Measurements from ENCODE around the gene SPAG7. TPM values are rescaled to one million over a fixed set of nuclear protein-coding genes. Genes with fewer than 3 reads are reported as not detected.
A peak's percentile ranks its signal among the peaks of the same experiment; 100 is the strongest.

The SPAG7 gene, protein sequence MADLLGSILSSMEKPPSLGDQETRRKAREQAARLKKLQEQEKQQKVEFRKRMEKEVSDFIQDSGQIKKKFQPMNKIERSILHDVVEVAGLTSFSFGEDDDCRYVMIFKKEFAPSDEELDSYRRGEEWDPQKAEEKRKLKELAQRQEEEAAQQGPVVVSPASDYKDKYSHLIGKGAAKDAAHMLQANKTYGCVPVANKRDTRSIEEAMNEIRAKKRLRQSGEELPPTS
- 10 to 100 TPM; 38.8 to 48.3 TPM for total RNA-seq
- 100 to 1,000 TPM in 1 of 2 donors, 10 to 100 TPM in 1; 43.5 to 109 TPM for polyA plus RNA-seq
- long read RNA-seq, donor 1, transcript SPAG7-201 (7 exons, 1,058 nt) = major isoform, 38 of 63 reads
- long read RNA-seq, donor 1, partial matches to known transcripts = 3 of 63 reads
- long read RNA-seq, donor 1, other reads (novel, unspliced or antisense) = 17 of 63 reads
- long read RNA-seq, donor 2, transcript SPAG7-201 (7 exons, 1,058 nt) = major isoform, 6 of 20 reads
- long read RNA-seq, donor 2, partial matches to known transcripts = 2 of 20 reads
- long read RNA-seq, donor 2, other reads (novel, unspliced or antisense) = 12 of 20 reads

DNA sequence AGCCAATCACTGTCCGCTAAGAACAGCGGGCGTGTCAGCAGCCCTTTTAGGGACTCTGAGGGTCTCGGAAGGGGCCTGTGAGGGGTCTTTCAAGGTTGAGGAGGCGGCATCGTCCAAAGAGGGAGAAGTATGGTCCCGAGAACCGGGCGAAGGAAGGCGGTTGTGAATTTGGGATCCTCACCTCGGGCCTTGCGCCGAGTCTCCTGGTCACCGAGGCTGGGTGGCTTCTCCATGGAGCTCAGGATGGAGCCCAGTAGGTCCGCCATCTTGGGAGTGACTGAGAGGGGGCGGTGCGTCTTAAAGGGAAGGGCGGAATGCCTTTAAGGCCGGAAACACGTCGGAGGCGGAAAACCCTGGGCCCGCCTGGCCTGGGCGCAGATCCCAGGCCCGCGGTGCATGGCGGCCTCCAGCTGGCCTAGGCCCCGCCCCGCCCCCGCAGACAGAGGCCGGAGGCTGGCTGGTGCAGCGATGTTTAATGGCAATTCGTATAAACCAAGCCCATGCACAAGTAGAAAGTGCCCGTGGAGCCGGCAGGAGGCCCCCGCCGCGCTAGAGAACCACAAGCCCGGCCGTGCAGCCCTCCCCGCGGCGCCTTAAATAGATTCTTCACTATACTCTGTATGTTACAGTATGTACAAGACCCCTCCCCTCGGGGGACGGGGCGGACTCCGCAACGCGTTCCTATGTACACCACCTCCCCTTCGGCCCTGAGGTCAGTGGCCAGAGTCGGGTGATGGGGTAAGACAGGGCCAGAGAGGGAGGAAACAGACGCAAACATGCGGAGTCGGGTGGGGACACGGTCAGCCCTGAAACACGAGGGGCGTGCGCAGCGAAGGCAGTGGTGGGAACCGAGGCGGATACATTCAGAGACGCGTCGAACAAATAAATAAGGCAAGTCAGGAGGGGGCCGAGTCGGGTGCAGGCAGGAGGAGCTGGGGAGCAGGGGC is at the start of gene SPAG7:
TSS of gene SPAG7 (minus strand) at position 279 of the 947 bp plus-strand sequence. CDS start at position 266, 13 bp downstream.
- DNase-seq = peak; percentile 95 to 97
- peak; percentile 94 for ATAC-seq (ENCODE audit: low FRiP score)
- peaks cover 0 to 2% of the 10 kb centered on the region in 2 donors for H3K4me1 ChIP-seq (ENCODE audit: control insufficient read depth in 1 of 2, insufficient read depth in 2 of 2, low read length in 2 of 2)
- intact Hi-C loops (cut with DNase I) = loop anchor here in 1 of 2 donors (1.0 kb wide), 2 partner anchors 19 to 29 kb away; partner anchors contain the start of genes INCA1 and KIF1C
- H3K27me3 ChIP-seq (ENCODE audit: control insufficient read depth in 1 of 2, insufficient read depth in 2 of 2, low read length in 1 of 2) = no peaks in the 10 kb centered on the region
- peak within 1 kb of the TSS; percentile 10 to 86 for H3K27ac ChIP-seq (ENCODE audit: low read depth in 1 of 2, low read length in 2 of 2)
- WGBS, 2 donors = 0 to 1% methylated on average over 64 to 66 of the region's 66 CpGs
- no peaks in the 10 kb centered on the region for H3K9me3 ChIP-seq (ENCODE audit: control insufficient read depth, low read length)
- peak within 1 kb of the TSS; percentile 65 for H3K4me3 ChIP-seq (ENCODE audit: low read length in 2 of 2)
- H3K36me3 ChIP-seq (ENCODE audit: control insufficient read depth in 1 of 2, insufficient read depth in 2 of 2, low read length in 1 of 2) = peaks cover 0 to 3% of the 10 kb centered on the region in 2 donors

DNA sequence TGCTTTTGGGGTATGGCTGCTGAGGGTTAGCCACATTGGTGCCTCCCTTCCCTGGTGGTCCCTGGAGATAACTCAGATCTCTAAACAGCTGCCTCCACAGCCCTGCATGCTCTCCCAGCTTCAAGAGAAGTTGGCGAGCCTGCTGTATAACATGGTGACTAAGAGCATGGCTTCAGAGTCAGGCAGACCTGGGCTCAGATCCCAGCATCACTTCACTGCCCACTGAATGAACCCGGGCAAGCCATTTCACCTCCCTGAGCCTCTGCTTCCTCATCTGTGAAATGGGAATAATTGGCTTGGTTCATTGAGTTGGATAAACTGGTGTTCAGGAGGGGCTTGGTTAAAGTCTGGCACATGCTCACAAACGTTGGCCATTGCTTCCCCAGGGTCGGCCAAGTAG is 46.7 kb upstream of the SPAG7 start:
- Histone ChIP-seq H3K4me1 (ENCODE audit: control insufficient read depth in 1 of 2, insufficient read depth in 2 of 2, low read length in 2 of 2) (no peaks in the 10 kb centered on the region), H3K27me3 (ENCODE audit: control insufficient read depth in 1 of 2, insufficient read depth in 2 of 2, low read length in 1 of 2) (no peaks in the 10 kb centered on the region), H3K27ac (ENCODE audit: low read depth in 1 of 2, low read length in 2 of 2) (no peak overlapping the region), H3K4me3 (ENCODE audit: low read length in 2 of 2) (no peak overlapping the region), H3K9me3 (ENCODE audit: control insufficient read depth, low read length) (no peaks in the 10 kb centered on the region), H3K36me3 (ENCODE audit: control insufficient read depth in 1 of 2, insufficient read depth in 2 of 2, low read length in 1 of 2) (peaks cover 5% of the 10 kb centered on the region in 2 donors)
- ATAC-seq (ENCODE audit: low FRiP score) (no peak), DNase-seq (no peak)
- WGBS, 2 donors = 73 to 76% methylated on average over 4 of the region's 4 CpGs
- intact Hi-C loops (cut with DNase I) = no loop called here

DNA sequence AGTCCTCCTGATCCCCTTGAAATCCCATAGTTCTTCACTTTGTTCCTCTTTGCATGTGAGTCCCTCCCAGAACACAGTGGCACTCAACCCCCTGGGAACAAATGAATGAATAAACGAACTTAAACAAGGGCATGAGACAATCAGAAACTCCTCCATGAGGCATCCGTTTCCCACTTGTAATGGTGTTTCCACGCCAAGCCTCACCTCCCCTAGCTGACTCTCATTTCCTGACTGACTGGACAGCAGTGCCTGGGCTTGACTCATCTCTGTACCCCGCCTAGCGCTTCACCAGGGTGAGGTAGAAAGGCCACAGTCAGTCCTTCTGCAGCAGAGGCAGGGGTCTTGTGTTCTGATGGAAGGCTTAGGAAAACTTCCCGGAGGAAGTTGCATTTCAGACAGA is 44.3 kb upstream of the SPAG7 start:
- H3K27ac ChIP-seq (ENCODE audit: low read depth in 1 of 2, low read length in 2 of 2) = no peak overlapping the region

DNA sequence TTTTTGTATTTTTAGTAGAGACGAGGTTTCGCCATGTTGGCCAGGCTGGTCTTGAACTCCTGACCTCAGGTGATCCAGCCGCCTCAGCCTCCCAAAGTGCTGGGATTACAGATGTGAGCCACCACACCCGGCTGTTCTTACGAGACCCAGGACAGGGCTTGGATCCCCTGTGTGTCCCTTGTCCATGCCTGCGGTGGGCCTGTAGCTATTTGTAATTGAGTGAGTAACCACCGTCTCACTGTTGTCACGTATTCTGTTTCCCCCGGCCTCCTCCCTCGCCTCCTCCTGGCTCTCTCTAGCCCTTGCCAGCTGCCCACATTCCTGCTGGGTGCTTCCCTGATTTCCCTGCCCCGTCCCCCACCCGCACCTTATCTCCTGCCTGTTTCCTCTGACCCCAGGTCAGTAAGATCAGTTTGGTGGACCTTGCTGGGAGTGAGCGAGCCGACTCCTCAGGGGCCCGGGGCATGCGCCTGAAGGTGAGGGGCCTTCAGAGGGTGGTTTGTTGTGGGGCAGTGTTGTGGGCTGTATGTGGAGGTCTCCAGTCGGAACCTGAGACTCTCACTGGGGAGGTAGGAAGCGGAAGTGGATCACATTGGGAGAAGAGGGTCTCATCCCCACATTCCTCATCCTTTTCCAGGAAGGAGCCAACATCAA is 35.7 kb upstream of the SPAG7 start:
- WGBS, 2 donors = 92 to 93% methylated on average over 18 of the region's 18 CpGs
- Histone ChIP-seq H3K4me3 (ENCODE audit: low read length in 2 of 2) (no peak overlapping the region), H3K4me1 (ENCODE audit: control insufficient read depth in 1 of 2, insufficient read depth in 2 of 2, low read length in 2 of 2) (no peaks in the 10 kb centered on the region), H3K9me3 (ENCODE audit: control insufficient read depth, low read length) (no peaks in the 10 kb centered on the region), H3K27me3 (ENCODE audit: control insufficient read depth in 1 of 2, insufficient read depth in 2 of 2, low read length in 1 of 2) (no peaks in the 10 kb centered on the region), H3K27ac (ENCODE audit: low read depth in 1 of 2, low read length in 2 of 2) (no peak overlapping the region), H3K36me3 (ENCODE audit: control insufficient read depth in 1 of 2, insufficient read depth in 2 of 2, low read length in 1 of 2) (peaks cover 5 to 25% of the 10 kb centered on the region in 2 donors)
- intact Hi-C loops (cut with DNase I) = loop anchor here in 1 of 2 donors (5.0 kb wide), 1 partner anchor 66 kb away; no protein-coding TSS in a partner anchor
- ATAC-seq (ENCODE audit: low FRiP score) (no peak), DNase-seq (no peak)

More for the DNA sequence above, 44.3 kb upstream of the SPAG7 start:
- Histone ChIP-seq H3K4me3 (ENCODE audit: low read length in 2 of 2) (no peak overlapping the region), H3K4me1 (ENCODE audit: control insufficient read depth in 1 of 2, insufficient read depth in 2 of 2, low read length in 2 of 2) (no peaks in the 10 kb centered on the region), H3K27me3 (ENCODE audit: control insufficient read depth in 1 of 2, insufficient read depth in 2 of 2, low read length in 1 of 2) (no peaks in the 10 kb centered on the region), H3K9me3 (ENCODE audit: control insufficient read depth, low read length) (no peaks in the 10 kb centered on the region), H3K36me3 (ENCODE audit: control insufficient read depth in 1 of 2, insufficient read depth in 2 of 2, low read length in 1 of 2) (peaks cover 12% of the 10 kb centered on the region in 2 donors)
- ATAC-seq (ENCODE audit: low FRiP score) = no peak
- intact Hi-C loops (cut with DNase I) = no loop called here
- DNase-seq = no peak
- 84 to 85% methylated on average over 6 of the region's 6 CpGs for WGBS, 2 donors

DNA sequence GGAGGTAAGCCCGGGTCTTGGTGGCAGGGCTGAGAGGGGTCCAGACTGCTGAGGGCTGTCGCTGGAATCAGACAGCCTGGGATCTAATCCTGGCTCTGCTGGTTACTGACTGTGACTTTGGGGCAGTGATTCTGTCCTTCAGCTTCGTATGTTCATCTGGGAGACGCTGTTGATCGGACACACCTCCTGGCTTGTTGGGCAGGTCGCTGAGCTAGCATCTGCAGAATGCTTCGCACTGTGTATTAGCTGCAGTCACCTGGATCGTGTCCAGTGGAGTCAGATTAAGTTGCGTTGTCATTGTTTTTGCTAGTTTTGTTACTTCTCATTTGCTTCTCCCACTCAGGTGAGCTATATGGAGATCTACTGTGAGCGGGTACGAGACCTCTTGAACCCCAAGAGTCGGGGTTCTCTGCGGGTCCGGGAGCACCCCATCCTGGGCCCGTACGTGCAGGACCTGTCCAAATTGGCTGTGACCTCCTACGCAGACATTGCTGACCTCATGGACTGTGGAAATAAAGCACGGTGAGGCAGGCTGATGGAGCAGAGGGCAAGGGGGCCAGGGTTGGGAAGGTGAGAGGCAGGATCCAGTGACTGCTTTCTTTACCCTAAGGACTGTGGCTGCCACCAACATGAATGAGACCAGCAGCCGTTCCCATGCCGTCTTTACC is 34.6 kb upstream of the SPAG7 start:
- intact Hi-C loops (cut with DNase I) = loop anchor here in 1 of 2 donors (5.0 kb wide), 1 partner anchor 65 kb away; no protein-coding TSS in a partner anchor
- ATAC-seq (ENCODE audit: low FRiP score) (no peak), DNase-seq (no peak)
- 84 to 88% methylated on average over 20 of the region's 20 CpGs for WGBS, 2 donors
- Histone ChIP-seq H3K36me3 (ENCODE audit: control insufficient read depth in 1 of 2, insufficient read depth in 2 of 2, low read length in 1 of 2) (peaks cover 0 to 20% of the 10 kb centered on the region in 2 donors), H3K9me3 (ENCODE audit: control insufficient read depth, low read length) (no peaks in the 10 kb centered on the region), H3K4me1 (ENCODE audit: control insufficient read depth in 1 of 2, insufficient read depth in 2 of 2, low read length in 2 of 2) (no peaks in the 10 kb centered on the region), H3K27me3 (ENCODE audit: control insufficient read depth in 1 of 2, insufficient read depth in 2 of 2, low read length in 1 of 2) (no peaks in the 10 kb centered on the region), H3K27ac (ENCODE audit: low read depth in 1 of 2, low read length in 2 of 2) (no peak overlapping the region), H3K4me3 (ENCODE audit: low read length in 2 of 2) (no peak overlapping the region)

DNA sequence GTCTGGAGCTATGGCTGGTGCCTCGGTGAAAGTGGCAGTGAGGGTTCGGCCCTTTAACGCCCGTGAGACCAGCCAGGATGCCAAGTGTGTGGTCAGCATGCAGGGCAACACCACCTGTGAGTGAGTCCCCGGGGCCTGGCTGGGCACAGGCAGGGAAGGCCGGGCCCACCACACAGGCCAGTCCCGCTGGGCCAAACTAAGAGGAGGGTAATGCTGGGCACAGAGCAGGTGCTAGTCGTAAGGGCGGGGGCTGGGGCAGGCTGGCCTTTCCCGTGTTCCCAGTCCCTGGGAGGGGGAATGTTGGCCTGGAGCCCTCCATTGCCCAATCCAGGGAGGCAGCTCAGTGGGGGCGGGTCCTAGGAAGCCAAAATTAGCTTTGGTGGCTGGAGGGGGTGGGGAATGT is 32.6 kb upstream of the SPAG7 start:
- Histone ChIP-seq H3K27ac (ENCODE audit: low read depth in 1 of 2, low read length in 2 of 2) (peak overlapping the region in 1 of 2 donors; percentile 38), H3K4me1 (ENCODE audit: control insufficient read depth in 1 of 2, insufficient read depth in 2 of 2, low read length in 2 of 2) (no peaks in the 10 kb centered on the region), H3K27me3 (ENCODE audit: control insufficient read depth in 1 of 2, insufficient read depth in 2 of 2, low read length in 1 of 2) (no peaks in the 10 kb centered on the region), H3K9me3 (ENCODE audit: control insufficient read depth, low read length) (no peaks in the 10 kb centered on the region), H3K4me3 (ENCODE audit: low read length in 2 of 2) (no peak overlapping the region), H3K36me3 (ENCODE audit: control insufficient read depth in 1 of 2, insufficient read depth in 2 of 2, low read length in 1 of 2) (peaks cover 0 to 15% of the 10 kb centered on the region in 2 donors)
- peak; percentile 88 to 93 for DNase-seq
- 3 to 8% methylated on average over 11 of the region's 11 CpGs for WGBS, 2 donors
- ATAC-seq (ENCODE audit: low FRiP score) = peak; percentile 50
- intact Hi-C loops (cut with DNase I) = loop anchor here in 1 of 2 donors (5.0 kb wide), 1 partner anchor 63 kb away; no protein-coding TSS in a partner anchor

DNA sequence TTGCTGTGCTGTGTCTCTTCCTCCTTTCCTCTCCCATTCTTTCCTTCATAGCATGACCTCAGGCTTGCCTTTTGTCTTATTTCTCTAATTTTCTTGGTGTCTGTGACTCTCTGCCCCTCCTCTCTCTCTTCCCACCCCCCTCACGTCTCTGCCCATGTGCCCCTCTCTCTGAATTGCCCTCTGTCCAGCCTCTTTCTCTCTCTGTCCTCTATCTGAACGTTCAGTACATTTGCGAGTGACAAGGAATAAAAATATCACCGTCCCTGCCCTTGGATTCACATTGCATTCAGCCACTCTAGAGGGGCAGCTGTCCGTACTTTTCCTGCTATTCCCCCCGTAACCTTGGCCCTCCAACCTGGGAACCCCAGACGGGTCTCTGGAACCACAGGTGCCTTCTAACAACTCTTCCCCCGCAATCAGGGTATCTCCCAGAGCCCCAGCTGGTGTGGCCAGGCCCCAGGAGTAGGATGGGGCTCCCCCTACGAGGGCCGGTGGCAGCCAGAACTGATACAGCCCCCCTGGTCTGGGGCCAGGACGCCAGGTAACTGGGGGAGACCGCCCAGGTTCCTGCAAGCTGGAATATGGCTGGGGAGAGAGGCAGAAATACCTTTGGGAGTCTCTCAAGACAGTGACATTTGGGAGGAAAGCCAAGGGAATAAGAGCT is 31.9 kb upstream of the SPAG7 start:
- DNase-seq (no peak), ATAC-seq (ENCODE audit: low FRiP score) (no peak)
- H3K4me1 ChIP-seq (ENCODE audit: control insufficient read depth in 1 of 2, insufficient read depth in 2 of 2, low read length in 2 of 2) = no peaks in the 10 kb centered on the region
- H3K9me3 ChIP-seq (ENCODE audit: control insufficient read depth, low read length) = no peaks in the 10 kb centered on the region
- H3K27ac ChIP-seq (ENCODE audit: low read depth in 1 of 2, low read length in 2 of 2) = peak overlapping the region in 1 of 2 donors; percentile 38
- WGBS, 2 donors = 40 to 41% methylated on average over 12 of the region's 12 CpGs
- peaks cover 0 to 9% of the 10 kb centered on the region in 2 donors for H3K36me3 ChIP-seq (ENCODE audit: control insufficient read depth in 1 of 2, insufficient read depth in 2 of 2, low read length in 1 of 2)
- intact Hi-C loops (cut with DNase I) = loop anchor here (5.0 kb wide), 2 partner anchors 52 to 62 kb away; partner anchors contain the start of gene PFN1 (in 1 of the 2)
- no peaks in the 10 kb centered on the region for H3K27me3 ChIP-seq (ENCODE audit: control insufficient read depth in 1 of 2, insufficient read depth in 2 of 2, low read length in 1 of 2)
- H3K4me3 ChIP-seq (ENCODE audit: low read length in 2 of 2) = peak overlapping the region; percentile 23 to 87
